Esophagus muscularis mucosa (tissue), 4 donors: ENCODE measurements around the gene ARHGAP6. TPM values are rescaled to one million over a fixed set of nuclear protein-coding genes. Genes with fewer than 3 reads are reported as not detected.
A peak's percentile ranks its signal among the peaks of the same experiment; 100 is the strongest.

ENCODE experiments used
- DNase-seq: peaks from one replicate; pipeline ENCODE4 v3.0.0-alpha.2; 2017; ENCODE audit errors: extremely low spot score
- H3K27ac ChIP-seq, 4 donors: fragments of 200-600 bp; sonication (generic); replicated peaks in 1 of 4; 1 replicate in 3 of 4; 2 replicates in 1 of 4; pipeline ENCODE4 v1.5.1; 2016 to 2019; ENCODE audit warnings: mild to moderate bottlenecking in 1 of 4
- H3K27me3 ChIP-seq, 4 donors: fragments of 200-600 bp; sonication (generic); one replicate each; pipeline versions ENCODE4 v1.5.1 to v1.6.0; 2016 to 2019
- H3K36me3 ChIP-seq, 4 donors: fragments of 200-600 bp; sonication (generic); one replicate each; pipeline ENCODE4 v1.5.1; 2016 to 2019
- H3K4me1 ChIP-seq, 4 donors: fragments of 200-600 bp; sonication (generic); one replicate each; pipeline ENCODE4 v1.5.1; 2016 to 2019
- H3K4me3 ChIP-seq, 4 donors: fragments of 200-600 bp; sonication (generic); 1 replicate in 2 of 4; 2 replicates in 2 of 4; pipeline ENCODE4 v1.5.1; 2016 to 2019; ENCODE audit warnings: mild to moderate bottlenecking in 4 of 4, moderate library complexity in 1 of 4
- H3K9me3 ChIP-seq, 4 donors: fragments of 200-600 bp; sonication (generic); 1 replicate in 3 of 4; 2 replicates in 1 of 4; pipeline ENCODE4 v1.5.1; 2016 to 2019
- EP300 ChIP-seq: sonication (generic); formaldehyde crosslinking; IDR thresholded peaks from one replicate; pipeline ENCODE4 v1.6.1; 2017; ENCODE audit warnings: antibody characterized with exemption
- POLR2A ChIP-seq: fragments of 450-650 bp; IDR thresholded peaks from one replicate; pipeline ENCODE4 v1.6.1; 2017; ENCODE audit warnings: antibody characterized with exemption, moderate library complexity, mild to moderate bottlenecking, low read depth
- POLR2AphosphoS5 ChIP-seq, 2 donors: sonication (generic); formaldehyde crosslinking; IDR thresholded peaks; one replicate each; pipeline ENCODE4 v1.6.1; 2017; ENCODE audit warnings: antibody characterized with exemption in 2 of 2
- WGBS: methylation state at CpG from one replicate; pipeline ENCODE4 v1.1.5; 2018; 5-methylcytosine and 5-hydroxymethylcytosine counted together
- intact Hi-C: fragments of 100-400 bp; cut with DNase I; formaldehyde crosslinking; loops from one replicate; pipeline ENCODE4 v1.15.1; 2023
- total RNA-seq, 4 donors: library from RNA; depleted of rRNA; stranded (reverse); fragments of >200 nt; gene quantifications; one replicate each; pipeline versions ENCODE4 v1.1.0 to v1.2.1, GENCODE V29; 2016
- TF ChIP-seq, protein P1 (sequence below), 3 experiments: fragments of 200-600 bp in 2 of 3; fragments of 450-650 bp in 1 of 3; sonication (generic) in 2 of 3; IDR thresholded peaks; one replicate each; pipeline ENCODE4 v1.5.1; 2017 to 2019; ENCODE audit warnings: antibody characterized with exemption in 3 of 3, mild to moderate bottlenecking in 2 of 3, moderate library complexity in 1 of 3

ARHGAP6 gene
- total RNA-seq, 4 donors from 2014 or later = 25.2 to 44.8 (median 30.6) TPM

DNA sequence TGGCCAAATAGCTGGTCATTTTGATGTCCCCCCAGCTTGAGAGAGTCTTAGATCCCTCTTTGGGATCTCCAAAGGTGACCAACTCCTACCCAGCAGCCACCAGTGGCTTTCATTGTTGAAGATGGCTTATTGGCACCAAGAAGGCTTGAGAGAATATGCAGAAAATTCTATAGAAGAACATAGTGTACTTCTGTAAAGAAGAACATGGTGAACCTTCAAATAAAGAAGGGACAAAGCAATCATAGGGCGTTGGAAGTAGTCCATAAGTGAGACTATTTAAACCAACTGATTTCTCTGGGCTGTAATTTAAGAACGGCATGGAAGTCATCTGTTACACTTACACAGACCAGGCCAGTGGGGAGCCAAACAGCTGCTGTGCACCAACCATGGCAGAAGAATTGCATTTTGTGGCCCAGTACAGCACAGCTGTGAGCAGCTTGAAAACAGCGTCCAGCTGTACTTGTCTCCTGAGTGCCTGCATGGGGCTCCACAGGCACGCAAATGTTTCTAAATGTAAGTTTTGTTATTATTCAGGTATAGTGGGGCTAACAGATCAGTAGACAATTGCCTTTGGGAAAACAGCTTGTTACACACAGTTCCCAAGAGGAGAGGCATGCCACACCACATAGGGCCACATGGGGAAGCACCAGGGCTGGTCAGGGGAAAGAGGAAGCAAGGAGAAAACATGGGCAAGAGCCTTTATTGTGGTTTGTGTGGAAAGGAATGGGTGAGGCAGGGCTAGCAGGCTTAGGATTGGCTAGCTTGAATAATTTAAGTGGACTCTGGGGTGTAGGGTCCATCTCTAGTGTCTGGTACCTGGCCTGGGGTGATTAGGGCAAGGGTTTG is 125.0 kb downstream of the ARHGAP6 start:
- WGBS = 71% methylated on average over 4 of the region's 4 CpGs
- DNase-seq = no peak
- H3K4me1 ChIP-seq = peaks cover 0 to 11% (median 2%) of the 10 kb centered on the region in 4 donors
- H3K9me3 ChIP-seq = no peaks in the 10 kb centered on the region
- H3K36me3 ChIP-seq = no peaks in the 10 kb centered on the region
- no peak overlapping the region for H3K4me3 ChIP-seq
- no peaks in the 10 kb centered on the region for H3K27me3 ChIP-seq
- no peak overlapping the region for H3K27ac ChIP-seq
- intact Hi-C loops = no loop called here
- no peak for TF ChIP-seq POLR2AphosphoS5 (IDR thresholded peaks at IDR 0.05)
- TF ChIP-seq, protein P1, sequence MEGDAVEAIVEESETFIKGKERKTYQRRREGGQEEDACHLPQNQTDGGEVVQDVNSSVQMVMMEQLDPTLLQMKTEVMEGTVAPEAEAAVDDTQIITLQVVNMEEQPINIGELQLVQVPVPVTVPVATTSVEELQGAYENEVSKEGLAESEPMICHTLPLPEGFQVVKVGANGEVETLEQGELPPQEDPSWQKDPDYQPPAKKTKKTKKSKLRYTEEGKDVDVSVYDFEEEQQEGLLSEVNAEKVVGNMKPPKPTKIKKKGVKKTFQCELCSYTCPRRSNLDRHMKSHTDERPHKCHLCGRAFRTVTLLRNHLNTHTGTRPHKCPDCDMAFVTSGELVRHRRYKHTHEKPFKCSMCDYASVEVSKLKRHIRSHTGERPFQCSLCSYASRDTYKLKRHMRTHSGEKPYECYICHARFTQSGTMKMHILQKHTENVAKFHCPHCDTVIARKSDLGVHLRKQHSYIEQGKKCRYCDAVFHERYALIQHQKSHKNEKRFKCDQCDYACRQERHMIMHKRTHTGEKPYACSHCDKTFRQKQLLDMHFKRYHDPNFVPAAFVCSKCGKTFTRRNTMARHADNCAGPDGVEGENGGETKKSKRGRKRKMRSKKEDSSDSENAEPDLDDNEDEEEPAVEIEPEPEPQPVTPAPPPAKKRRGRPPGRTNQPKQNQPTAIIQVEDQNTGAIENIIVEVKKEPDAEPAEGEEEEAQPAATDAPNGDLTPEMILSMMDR (IDR thresholded peaks at IDR 0.05) = peak in 1 of 3 experiments; percentile 17

DNA sequence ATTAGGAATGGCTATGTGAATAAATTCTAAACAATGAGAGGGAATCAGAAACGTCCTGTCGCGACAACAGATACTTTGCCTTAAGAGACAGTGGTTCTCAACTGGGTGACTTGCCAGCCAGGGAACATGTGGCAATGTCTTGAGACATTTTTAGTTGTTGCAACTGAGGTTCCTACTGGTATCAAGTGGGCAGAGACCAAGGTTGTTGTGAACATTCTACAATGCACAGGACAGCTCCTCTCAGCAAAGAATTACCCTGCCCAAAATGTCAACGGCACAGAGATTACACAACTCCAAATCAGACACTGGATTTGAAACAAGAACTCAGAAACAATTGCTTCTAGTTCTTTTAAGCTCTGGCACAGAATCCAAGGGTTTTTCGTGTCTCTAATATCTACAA is 128.6 kb downstream of the ARHGAP6 start:
- 51% methylated on average over 5 of the region's 5 CpGs for WGBS
- H3K27me3 ChIP-seq = no peaks in the 10 kb centered on the region
- intact Hi-C loops = loop anchor here (5.0 kb wide), 1 partner anchor 130 kb away; the partner anchor contains the start of gene ARHGAP6
- H3K27ac ChIP-seq = no peak overlapping the region
- peaks cover 0 to 17% (median 7%) of the 10 kb centered on the region in 4 donors for H3K4me1 ChIP-seq
- no peak for TF ChIP-seq EP300
- no peak for TF ChIP-seq POLR2A
- TF ChIP-seq, protein P1 (IDR thresholded peaks at IDR 0.05) = no peak
- no peaks in the 10 kb centered on the region for H3K9me3 ChIP-seq
- no peak overlapping the region for H3K4me3 ChIP-seq
- H3K36me3 ChIP-seq = no peaks in the 10 kb centered on the region
- no peak for DNase-seq

DNA sequence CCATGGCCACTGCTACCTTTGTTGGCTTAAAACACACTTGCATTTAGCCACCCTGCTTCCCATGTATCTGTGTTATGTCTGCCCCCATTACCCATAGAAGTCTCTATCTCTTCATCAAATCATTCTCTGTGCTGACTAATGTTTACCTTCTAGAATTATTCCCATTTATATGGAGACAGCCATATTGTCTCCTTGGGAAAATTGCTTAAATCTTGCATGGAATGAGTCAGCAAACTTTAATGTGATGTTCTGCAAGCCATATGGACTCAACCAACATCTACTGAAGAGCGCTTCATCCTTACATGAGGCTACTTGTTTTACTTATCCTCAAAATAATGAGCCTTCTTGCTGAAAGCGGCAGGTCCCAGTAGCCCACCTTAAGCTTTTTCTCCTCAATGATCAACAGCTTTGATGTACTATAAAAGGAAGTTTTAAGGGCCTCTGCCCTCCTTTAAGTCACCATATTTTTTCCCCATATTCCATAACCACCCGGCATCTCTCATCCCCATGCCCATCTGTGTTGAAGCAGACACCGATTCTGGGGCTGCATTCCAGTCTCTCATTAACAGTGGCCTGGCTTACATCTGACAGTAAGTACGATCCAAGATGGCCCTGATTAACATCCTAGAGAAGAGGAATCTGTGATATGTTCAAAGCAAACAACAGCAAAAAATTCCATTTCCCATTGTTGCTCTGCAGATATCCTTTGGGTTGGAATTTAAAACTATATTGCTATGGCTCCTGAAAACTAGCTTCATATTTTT is 130.4 kb downstream of the ARHGAP6 start:
- Histone ChIP-seq H3K27me3 (no peaks in the 10 kb centered on the region), H3K4me1 (peaks cover 0 to 17% (median 7%) of the 10 kb centered on the region in 4 donors), H3K36me3 (no peaks in the 10 kb centered on the region), H3K4me3 (no peak overlapping the region), H3K9me3 (no peaks in the 10 kb centered on the region), H3K27ac (no peak overlapping the region)
- WGBS = 80% methylated on average over 5 of the region's 5 CpGs
- TF ChIP-seq POLR2A (no peak), POLR2AphosphoS5 (IDR thresholded peaks at IDR 0.05) (no peak), EP300 (no peak)
- TF ChIP-seq, protein P1 (IDR thresholded peaks at IDR 0.05) = no peak
- intact Hi-C loops = loop anchor here (5.0 kb wide), 1 partner anchor 132 kb away; the partner anchor contains the start of gene ARHGAP6
- DNase-seq = no peak

DNA sequence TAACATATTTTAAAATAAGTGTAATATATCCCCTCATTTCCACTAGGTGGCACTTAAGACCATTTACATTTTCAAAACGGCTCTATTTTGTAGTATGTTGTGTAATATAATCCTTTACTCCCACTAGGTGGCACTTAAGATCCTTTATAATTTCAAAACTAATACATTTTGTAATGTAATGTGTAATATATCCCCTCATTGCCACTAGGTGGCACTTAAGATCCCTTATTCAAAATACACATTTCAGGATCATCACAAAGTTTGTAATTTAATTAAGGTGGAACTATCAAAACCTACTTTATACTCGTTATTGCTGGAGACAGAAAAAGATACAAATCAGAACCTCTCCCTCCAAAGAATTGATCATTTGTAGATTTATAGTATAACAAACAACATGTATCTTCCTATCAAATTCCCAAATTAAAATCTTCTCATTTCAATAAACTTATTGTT is 132.5 kb downstream of the ARHGAP6 start:
- Histone ChIP-seq H3K27ac (no peak overlapping the region), H3K4me3 (no peak overlapping the region), H3K27me3 (no peaks in the 10 kb centered on the region), H3K4me1 (peaks cover 0 to 17% (median 7%) of the 10 kb centered on the region in 4 donors), H3K9me3 (no peaks in the 10 kb centered on the region), H3K36me3 (no peaks in the 10 kb centered on the region)
- intact Hi-C loops = loop anchor here (2.0 kb wide), 2 partner anchors 192 to 238 kb away; no protein-coding TSS in a partner anchor
- no peak for TF ChIP-seq EP300
- TF ChIP-seq, protein P1 (IDR thresholded peaks at IDR 0.05) = peak; percentile 72 to 98 (median 95)
- no peak for TF ChIP-seq POLR2A
- no peak for TF ChIP-seq POLR2AphosphoS5 (IDR thresholded peaks at IDR 0.05)
- no peak for DNase-seq
- 2% methylated on average over 2 of the region's 2 CpGs for WGBS
